ENCODE measurements around the gene ABTB2. TPM values are rescaled to one million over a fixed set of nuclear protein-coding genes. Genes with fewer than 3 reads are reported as not detected.

The ABTB2 gene
- total and polyA plus RNA-seq, 7 experiments from 2014 or later = 0.03 to 5.3 (median 0.26) TPM

DNA sequence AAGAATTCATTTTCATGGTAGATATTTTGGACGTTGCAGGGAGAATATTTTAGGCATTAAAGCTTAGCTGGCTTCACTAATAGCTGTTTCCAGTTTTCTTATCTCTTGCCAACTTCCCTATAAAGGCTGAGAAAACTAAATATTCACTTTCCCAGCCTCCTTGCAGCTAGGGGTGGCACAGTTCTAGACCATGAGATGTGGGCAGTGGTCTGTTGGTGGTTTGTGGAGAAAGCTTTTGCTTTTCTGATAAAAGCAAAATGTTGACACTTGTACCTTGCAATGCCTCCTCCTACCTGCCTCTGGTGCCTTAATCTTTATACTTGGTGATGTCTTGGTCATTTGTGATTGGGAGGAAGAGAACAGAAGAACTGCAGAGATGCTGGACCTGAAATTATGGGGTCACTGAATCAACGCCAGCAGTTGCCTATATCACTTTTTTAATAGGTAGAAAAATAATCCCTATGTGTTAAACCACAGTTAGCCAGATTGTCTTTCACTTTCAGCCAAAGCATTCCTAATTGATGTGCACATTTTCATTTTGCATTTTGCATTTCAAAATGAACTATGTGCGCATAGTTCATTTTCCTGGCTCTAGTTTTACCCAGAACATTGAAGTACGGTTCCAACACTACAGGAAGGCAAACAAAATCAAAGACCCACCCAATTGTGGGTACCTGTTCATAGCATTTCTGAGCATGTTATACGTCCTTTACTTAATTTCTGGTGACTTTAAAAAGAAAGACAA lies 24.9 kb upstream of the ABTB2 start:
- Histone ChIP-seq H3K9me3 (ENCODE audit: control insufficient read depth in 2 of 3, low read length in 3 of 3) (peaks cover 0 to 3% (median 0%) of the 10 kb centered on the region in 3 experiments), H3K27me3 (ENCODE audit: control insufficient read depth in 2 of 2, insufficient read depth in 2 of 2, low read length in 2 of 2) (no peaks in the 10 kb centered on the region), H3K4me1 (ENCODE audit: control insufficient read depth in 2 of 2, insufficient read depth in 2 of 2, low read length in 2 of 2) (no peaks in the 10 kb centered on the region), H3K27ac (ENCODE audit: low read depth, low read length) (no peak overlapping the region), H3K4me3 (ENCODE audit: low read length) (no peak overlapping the region), H3K36me3 (ENCODE audit: control insufficient read depth in 2 of 3, insufficient read depth in 3 of 3, low read length in 3 of 3) (no peaks in the 10 kb centered on the region)
- Mint-ChIP-seq H3K4me1 (peaks cover 0 to 5% (median 0%) of the 10 kb centered on the region in 7 donors), H3K4me3 (no peak overlapping the region), H3K27me3 (peaks cover 0 to 21% (median 5%) of the 10 kb centered on the region in 5 donors), H3K36me3 (peaks cover 0 to 8% (median 2%) of the 10 kb centered on the region in 5 donors), H3K9me3 (peaks cover 0 to 19% (median 3%) of the 10 kb centered on the region in 11 donors), H3K27ac (no peak overlapping the region)
- DNase-seq (no peak), ATAC-seq (no peak)
- CTCF ChIA-PET = no interaction called here
- intact Hi-C loops (cut with micrococcal nuclease) = no loop called here
- POLR2A ChIA-PET = no interaction called here

DNA sequence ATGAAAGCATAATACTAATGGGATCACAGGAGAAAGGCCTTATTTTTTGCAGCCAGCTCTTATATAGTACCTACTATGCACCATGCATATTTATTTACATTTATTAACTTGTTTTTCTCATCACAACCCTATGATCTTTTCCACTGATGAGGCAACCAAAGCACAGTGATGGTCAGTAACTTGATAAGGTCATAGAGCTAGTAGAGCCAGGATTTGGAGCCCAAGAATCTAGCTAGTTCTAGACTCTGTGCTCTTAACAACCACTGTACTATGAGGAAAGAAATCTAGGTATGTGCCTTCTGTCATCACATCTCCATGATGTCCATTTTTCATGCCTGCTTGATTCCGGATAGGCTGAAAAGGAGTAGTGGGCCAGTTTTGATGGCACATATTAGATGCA lies 24.0 kb upstream of the ABTB2 start:
- no peak overlapping the region for H3K27ac Mint-ChIP-seq
- intact Hi-C loops (cut with micrococcal nuclease) = no loop called here
- H3K27ac ChIP-seq (ENCODE audit: low read depth, low read length) = no peak overlapping the region
- no peak overlapping the region for H3K4me3 Mint-ChIP-seq
- H3K27me3 Mint-ChIP-seq = peaks cover 0 to 19% (median 5%) of the 10 kb centered on the region in 5 donors
- H3K9me3 Mint-ChIP-seq = peaks cover 0 to 29% (median 11%) of the 10 kb centered on the region in 11 donors
- no peaks in the 10 kb centered on the region for H3K4me1 ChIP-seq (ENCODE audit: control insufficient read depth in 2 of 2, insufficient read depth in 2 of 2, low read length in 2 of 2)
- no peaks in the 10 kb centered on the region for H3K36me3 ChIP-seq (ENCODE audit: control insufficient read depth in 2 of 3, insufficient read depth in 3 of 3, low read length in 3 of 3)
- H3K4me1 Mint-ChIP-seq = peaks cover 0 to 5% (median 0%) of the 10 kb centered on the region in 7 donors
- ChIA-PET POLR2A (no interaction called here), CTCF (interaction anchor here (0.6 kb wide), 1 partner anchor 574 kb away, joined by 3 read pairs; no protein-coding TSS in a partner anchor)
- H3K4me3 ChIP-seq (ENCODE audit: low read length) = no peak overlapping the region
- ATAC-seq (no peak), DNase-seq (no peak)
- H3K36me3 Mint-ChIP-seq = peaks cover 3 to 15% (median 7%) of the 10 kb centered on the region in 5 donors
- H3K9me3 ChIP-seq (ENCODE audit: control insufficient read depth in 2 of 3, low read length in 3 of 3) = peaks cover 0 to 12% (median 0%) of the 10 kb centered on the region in 3 experiments
- H3K27me3 ChIP-seq (ENCODE audit: control insufficient read depth in 2 of 2, insufficient read depth in 2 of 2, low read length in 2 of 2) = no peaks in the 10 kb centered on the region

DNA sequence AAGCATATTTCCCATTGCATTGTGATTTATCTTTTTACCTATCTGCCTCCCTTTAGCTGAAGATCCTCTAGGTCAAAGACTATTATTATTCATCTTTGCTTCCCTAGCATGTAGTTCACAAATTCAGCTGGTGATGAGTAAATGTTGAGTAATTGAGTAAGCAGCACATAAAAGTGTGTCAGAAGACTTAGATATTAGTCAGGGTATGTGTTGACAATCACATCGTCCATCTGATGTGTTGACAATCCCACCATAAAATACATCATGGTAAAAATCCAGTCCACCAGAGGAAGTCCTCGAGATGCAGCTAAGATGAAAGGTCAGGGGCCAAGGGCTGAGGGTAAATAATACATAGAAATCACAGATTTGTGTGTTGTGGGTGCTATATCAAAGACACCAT lies 22.9 kb upstream of the ABTB2 start:
- H3K9me3 ChIP-seq (ENCODE audit: control insufficient read depth in 2 of 3, low read length in 3 of 3) = peaks cover 0 to 23% (median 0%) of the 10 kb centered on the region in 3 experiments
- CTCF ChIA-PET = no interaction called here
- H3K27me3 ChIP-seq (ENCODE audit: control insufficient read depth in 2 of 2, insufficient read depth in 2 of 2, low read length in 2 of 2) = no peaks in the 10 kb centered on the region
- no peaks in the 10 kb centered on the region for H3K4me1 ChIP-seq (ENCODE audit: control insufficient read depth in 2 of 2, insufficient read depth in 2 of 2, low read length in 2 of 2)
- intact Hi-C loops (cut with micrococcal nuclease) = no loop called here
- H3K27ac ChIP-seq (ENCODE audit: low read depth, low read length) = no peak overlapping the region
- Mint-ChIP-seq H3K27ac (no peak overlapping the region), H3K36me3 (peaks cover 3 to 21% (median 7%) of the 10 kb centered on the region in 5 donors), H3K4me1 (peaks cover 0 to 5% (median 0%) of the 10 kb centered on the region in 7 donors), H3K9me3 (peaks cover 0 to 38% (median 15%) of the 10 kb centered on the region in 11 donors), H3K4me3 (no peak overlapping the region), H3K27me3 (peaks cover 0 to 19% (median 5%) of the 10 kb centered on the region in 5 donors)
- H3K4me3 ChIP-seq (ENCODE audit: low read length) = no peak overlapping the region
- ATAC-seq (no peak), DNase-seq (no peak)
- H3K36me3 ChIP-seq (ENCODE audit: control insufficient read depth in 2 of 3, insufficient read depth in 3 of 3, low read length in 3 of 3) = no peaks in the 10 kb centered on the region
- POLR2A ChIA-PET = no interaction called here

DNA sequence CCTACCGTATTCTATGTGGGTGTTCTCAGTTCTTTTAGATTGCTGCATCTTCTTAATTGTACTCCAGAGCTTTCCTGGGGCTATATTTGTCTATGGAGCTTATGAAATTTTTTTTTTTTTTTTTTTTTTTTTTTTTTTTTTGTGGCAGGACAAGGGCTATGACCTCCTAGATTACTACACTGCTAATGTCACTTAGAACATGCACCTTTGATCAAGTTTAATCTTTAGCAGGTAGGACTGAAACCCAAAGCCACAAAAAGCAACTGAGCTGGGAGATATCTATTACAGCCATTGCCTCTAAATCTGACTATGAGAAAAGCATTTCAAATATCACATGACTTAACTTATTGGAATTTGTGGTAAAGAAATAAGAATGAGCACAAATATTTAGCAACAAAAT lies 21.7 kb upstream of the ABTB2 start:
- no peak overlapping the region for H3K27ac Mint-ChIP-seq
- Histone ChIP-seq H3K27ac (ENCODE audit: low read depth, low read length) (no peak overlapping the region), H3K4me1 (ENCODE audit: control insufficient read depth in 2 of 2, insufficient read depth in 2 of 2, low read length in 2 of 2) (no peaks in the 10 kb centered on the region), H3K4me3 (ENCODE audit: low read length) (no peak overlapping the region), H3K9me3 (ENCODE audit: control insufficient read depth in 2 of 3, low read length in 3 of 3) (peaks cover 0 to 26% (median 0%) of the 10 kb centered on the region in 3 experiments), H3K27me3 (ENCODE audit: control insufficient read depth in 2 of 2, insufficient read depth in 2 of 2, low read length in 2 of 2) (no peaks in the 10 kb centered on the region), H3K36me3 (ENCODE audit: control insufficient read depth in 2 of 3, insufficient read depth in 3 of 3, low read length in 3 of 3) (no peaks in the 10 kb centered on the region)
- H3K36me3 Mint-ChIP-seq = peaks cover 3 to 24% (median 8%) of the 10 kb centered on the region in 5 donors
- H3K9me3 Mint-ChIP-seq = peaks cover 4 to 48% (median 21%) of the 10 kb centered on the region in 11 donors
- peaks cover 0 to 22% (median 5%) of the 10 kb centered on the region in 5 donors for H3K27me3 Mint-ChIP-seq
- no peak overlapping the region for H3K4me3 Mint-ChIP-seq
- no peak for DNase-seq
- H3K4me1 Mint-ChIP-seq = no peaks in the 10 kb centered on the region
- intact Hi-C loops (cut with micrococcal nuclease) = no loop called here
- ChIA-PET POLR2A (no interaction called here), CTCF (no interaction called here)
- ATAC-seq = no peak

DNA sequence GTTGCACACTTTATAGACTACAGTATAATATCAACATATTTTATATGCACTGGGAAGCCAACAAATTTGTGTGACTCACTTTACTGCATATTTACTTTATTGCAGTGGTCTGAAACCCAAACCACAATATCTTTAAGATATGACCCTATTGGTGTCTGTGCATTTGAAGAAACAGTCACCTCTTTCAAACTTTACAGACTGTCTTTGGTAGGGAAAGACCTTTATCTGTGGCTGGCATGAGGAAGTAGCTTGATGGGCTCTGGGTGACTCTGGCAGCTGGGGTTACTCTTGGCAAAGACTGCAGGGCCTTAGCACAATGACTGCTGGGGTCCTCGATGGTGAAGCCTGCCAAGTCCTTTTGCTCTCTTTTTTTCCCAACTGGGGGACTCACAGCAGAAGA lies 21.3 kb upstream of the ABTB2 start:
- no peaks in the 10 kb centered on the region for H3K4me1 ChIP-seq (ENCODE audit: control insufficient read depth in 2 of 2, insufficient read depth in 2 of 2, low read length in 2 of 2)
- peaks cover 4 to 48% (median 21%) of the 10 kb centered on the region in 11 donors for H3K9me3 Mint-ChIP-seq
- H3K4me3 ChIP-seq (ENCODE audit: low read length) = no peak overlapping the region
- intact Hi-C loops (cut with micrococcal nuclease) = no loop called here
- ChIA-PET POLR2A (no interaction called here), CTCF (no interaction called here)
- no peak overlapping the region for H3K4me3 Mint-ChIP-seq
- peaks cover 0 to 22% (median 5%) of the 10 kb centered on the region in 5 donors for H3K27me3 Mint-ChIP-seq
- H3K27ac Mint-ChIP-seq = no peak overlapping the region
- ATAC-seq = no peak
- no peaks in the 10 kb centered on the region for H3K4me1 Mint-ChIP-seq
- no peak for DNase-seq
- no peak overlapping the region for H3K27ac ChIP-seq (ENCODE audit: low read depth, low read length)
- peaks cover 0 to 26% (median 0%) of the 10 kb centered on the region in 3 experiments for H3K9me3 ChIP-seq (ENCODE audit: control insufficient read depth in 2 of 3, low read length in 3 of 3)
- peaks cover 4 to 24% (median 8%) of the 10 kb centered on the region in 5 donors for H3K36me3 Mint-ChIP-seq
- H3K27me3 ChIP-seq (ENCODE audit: control insufficient read depth in 2 of 2, insufficient read depth in 2 of 2, low read length in 2 of 2) = no peaks in the 10 kb centered on the region
- no peaks in the 10 kb centered on the region for H3K36me3 ChIP-seq (ENCODE audit: control insufficient read depth in 2 of 3, insufficient read depth in 3 of 3, low read length in 3 of 3)

DNA sequence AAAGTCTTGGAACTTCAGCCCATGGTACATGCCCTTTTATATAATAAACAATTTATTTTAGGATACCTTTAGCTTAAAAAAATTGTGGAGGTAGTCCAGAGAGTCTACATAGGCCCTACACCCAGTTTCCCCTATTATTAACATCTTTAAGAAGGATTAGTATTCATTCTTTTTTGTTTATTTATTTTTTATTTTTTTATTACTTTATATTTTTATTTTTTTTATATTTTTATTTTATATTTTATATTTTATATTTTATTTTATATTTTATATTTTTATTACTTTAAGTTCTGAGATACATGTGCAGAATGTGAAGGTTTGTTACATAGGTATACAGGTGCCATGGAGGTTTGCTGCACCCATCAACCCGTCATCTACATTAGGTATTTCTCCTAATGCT lies 15.9 kb upstream of the ABTB2 start:
- peaks cover 5 to 19% (median 7%) of the 10 kb centered on the region in 5 donors for H3K36me3 Mint-ChIP-seq
- DNase-seq (no peak), ATAC-seq (no peak)
- H3K27ac Mint-ChIP-seq = no peak overlapping the region
- ChIA-PET POLR2A (no interaction called here), CTCF (no interaction called here)
- H3K4me1 ChIP-seq (ENCODE audit: control insufficient read depth in 2 of 2, insufficient read depth in 2 of 2, low read length in 2 of 2) = no peaks in the 10 kb centered on the region
- H3K27ac ChIP-seq (ENCODE audit: low read depth, low read length) = no peak overlapping the region
- no peaks in the 10 kb centered on the region for H3K27me3 ChIP-seq (ENCODE audit: control insufficient read depth in 2 of 2, insufficient read depth in 2 of 2, low read length in 2 of 2)
- H3K36me3 ChIP-seq (ENCODE audit: control insufficient read depth in 2 of 3, insufficient read depth in 3 of 3, low read length in 3 of 3) = no peaks in the 10 kb centered on the region
- no peak overlapping the region for H3K4me3 ChIP-seq (ENCODE audit: low read length)
- peaks cover 0 to 26% (median 0%) of the 10 kb centered on the region in 3 experiments for H3K9me3 ChIP-seq (ENCODE audit: control insufficient read depth in 2 of 3, low read length in 3 of 3)
- peaks cover 0 to 6% (median 0%) of the 10 kb centered on the region in 7 donors for H3K4me1 Mint-ChIP-seq
- peaks cover 0 to 12% (median 4%) of the 10 kb centered on the region in 5 donors for H3K27me3 Mint-ChIP-seq
- H3K4me3 Mint-ChIP-seq = no peak overlapping the region
- intact Hi-C loops (cut with micrococcal nuclease) = no loop called here
- peaks cover 4 to 38% (median 21%) of the 10 kb centered on the region in 11 donors for H3K9me3 Mint-ChIP-seq
